NT2/D1 (cell line): Measurements from ENCODE around the gene CENPX.

ENCODE experiments used
- SUZ12 ChIP-seq: IDR thresholded peaks from 2 replicates; pipeline ENCODE4 v1.6.1; 2011; ENCODE audit not compliant: insufficient read length, insufficient read depth; ENCODE audit errors: extremely low read depth
- YY1 ChIP-seq: IDR thresholded peaks from 2 replicates; pipeline ENCODE4 v1.6.1; 2011; ENCODE audit not compliant: insufficient read length, insufficient read depth
- ZNF274 ChIP-seq: IDR thresholded peaks from 2 replicates; pipeline ENCODE4 v1.6.1; 2011; ENCODE audit warnings: mild to moderate bottlenecking, low read depth, low read length

DNA sequence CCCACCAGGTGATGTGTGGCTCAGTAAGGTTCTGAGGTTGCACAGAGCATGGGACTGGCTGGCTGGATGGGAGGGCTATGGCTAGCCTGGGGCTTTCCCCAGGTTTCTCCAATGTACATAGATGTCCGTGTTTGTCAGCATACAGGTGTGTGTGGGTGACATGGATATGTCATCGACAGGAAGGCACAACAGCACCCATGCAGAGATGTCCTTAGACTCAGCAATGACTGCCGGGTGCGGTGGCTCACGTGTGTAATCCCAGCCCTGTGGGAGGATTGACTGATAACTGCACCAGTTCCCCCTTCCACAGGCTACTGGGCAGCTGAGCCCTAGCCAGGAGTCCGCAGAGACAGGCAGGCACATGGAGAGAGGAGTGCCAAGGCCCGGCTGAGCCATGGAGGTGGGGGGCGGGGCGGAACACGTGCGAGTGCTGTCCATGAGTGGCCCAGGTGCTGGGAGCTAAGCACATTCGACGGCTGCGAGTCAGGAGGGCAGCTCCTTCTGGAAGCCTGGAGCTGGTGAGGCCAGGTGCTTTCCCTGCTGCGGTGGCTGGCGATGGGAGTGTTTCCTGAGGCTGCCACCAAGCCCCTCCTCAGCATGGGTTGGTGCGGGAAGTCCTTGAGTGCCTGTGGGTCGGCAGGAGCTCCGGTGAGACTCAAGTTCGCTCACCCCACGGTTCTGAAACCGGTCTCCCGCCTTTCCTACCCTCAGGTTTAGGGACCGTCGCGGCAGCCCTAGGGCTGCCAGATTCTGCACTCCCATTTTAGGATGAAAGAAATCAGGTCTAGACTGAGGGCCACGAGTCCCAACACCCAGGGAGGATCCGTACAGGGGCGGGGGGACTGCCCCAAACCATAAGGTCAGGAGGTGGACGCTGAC is 46.1 kb downstream of the CENPX start:
- TF ChIP-seq YY1: no peak
- TF ChIP-seq ZNF274: no peak
- no peak for TF ChIP-seq SUZ12
